ENCODE results near the gene MRPL38. TPM values are rescaled to one million over a fixed set of nuclear protein-coding genes. Genes with fewer than 3 reads are reported as not detected.

MRPL38 gene
- total RNA-seq, 1 donor from 2014 or later, result 111 TPM

DNA sequence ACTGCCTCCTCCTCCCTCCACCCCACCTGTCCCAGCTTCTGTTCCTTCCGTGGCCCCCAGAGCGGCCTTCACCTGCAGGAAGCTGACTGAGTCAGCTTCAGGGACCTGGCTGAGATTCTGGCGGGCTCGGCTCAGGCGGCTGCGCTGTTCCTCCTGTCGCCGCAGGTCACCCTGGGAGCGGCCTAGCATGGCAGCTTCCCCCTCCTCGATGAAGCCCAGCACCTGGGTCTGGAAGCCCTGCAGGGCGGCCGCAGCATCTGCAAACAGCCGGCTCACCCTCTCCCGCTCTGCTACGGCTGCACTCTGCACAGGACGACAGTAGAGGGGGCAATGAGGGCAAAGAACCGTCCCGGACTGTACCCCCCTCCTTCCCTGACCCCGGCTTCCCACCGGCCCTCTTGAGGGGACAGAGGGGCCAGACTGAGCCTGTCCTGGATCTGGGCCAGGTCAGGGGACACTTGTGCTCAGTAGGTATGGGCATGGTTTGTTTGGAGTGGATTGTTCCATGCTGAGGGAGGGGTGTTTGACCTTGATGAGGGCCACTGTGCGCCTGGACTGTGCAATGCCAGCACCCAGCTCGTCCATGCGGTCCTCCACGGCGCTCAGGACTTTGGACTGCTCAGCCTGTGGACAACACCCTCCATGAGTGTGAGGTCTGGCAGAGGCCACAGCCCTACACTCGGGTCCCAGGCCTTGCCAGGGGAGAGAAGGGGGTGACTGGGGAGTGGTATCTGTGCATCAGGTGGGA is 28.3 kb downstream of the MRPL38 start:
- TF ChIP-seq CTCF (conservative IDR thresholded peaks at IDR 0.05), result no peak
- no peaks in the 10 kb centered on the region for H3K36me3 Mint-ChIP-seq (ENCODE audit: low read depth)
- no peak overlapping the region for H3K4me3 Mint-ChIP-seq
- H3K27me3 Mint-ChIP-seq (ENCODE audit: low read depth), result peaks cover 52% of the 10 kb centered on the region
- DNase-seq (ENCODE audit: low read depth, low spot score), result no peak
- no peaks in the 10 kb centered on the region for H3K9me3 Mint-ChIP-seq
- H3K27ac Mint-ChIP-seq (ENCODE audit: unreplicated experiment), result no peak overlapping the region
- peaks cover 11% of the 10 kb centered on the region for H3K4me1 Mint-ChIP-seq

DNA sequence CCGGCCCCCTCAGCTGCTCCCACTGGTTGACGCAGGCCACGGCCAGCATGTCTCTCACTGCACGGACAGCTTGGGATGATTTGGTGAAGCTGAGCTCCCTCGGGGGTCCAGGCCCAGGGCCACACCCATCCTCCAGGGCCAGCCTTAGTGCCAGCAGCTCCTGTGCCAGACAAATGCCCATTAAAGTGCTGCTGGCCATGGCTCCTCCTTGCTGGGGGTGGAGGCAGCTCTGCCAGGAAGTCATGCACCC is 28.8 kb downstream of the MRPL38 start:
- Mint-ChIP-seq H3K4me3 (no peak overlapping the region), H3K27me3 (ENCODE audit: low read depth) (peaks cover 47% of the 10 kb centered on the region), H3K36me3 (ENCODE audit: low read depth) (no peaks in the 10 kb centered on the region), H3K4me1 (peaks cover 11% of the 10 kb centered on the region), H3K9me3 (no peaks in the 10 kb centered on the region), H3K27ac (ENCODE audit: unreplicated experiment) (no peak overlapping the region)
- no peak for DNase-seq (ENCODE audit: low read depth, low spot score)
- no peak for TF ChIP-seq CTCF (conservative IDR thresholded peaks at IDR 0.05)

GRCh38 chr17:75875182-75875939 is 29.3 kb downstream of the MRPL38 start:
- Mint-ChIP-seq H3K4me1 (peaks cover 16% of the 10 kb centered on the region), H3K27ac (ENCODE audit: unreplicated experiment) (no peak overlapping the region), H3K36me3 (ENCODE audit: low read depth) (no peaks in the 10 kb centered on the region), H3K9me3 (no peaks in the 10 kb centered on the region), H3K4me3 (no peak overlapping the region), H3K27me3 (ENCODE audit: low read depth) (peaks cover 42% of the 10 kb centered on the region)
- no peak for DNase-seq (ENCODE audit: low read depth, low spot score)
- TF ChIP-seq CTCF (conservative IDR thresholded peaks at IDR 0.05), result no peak

DNA sequence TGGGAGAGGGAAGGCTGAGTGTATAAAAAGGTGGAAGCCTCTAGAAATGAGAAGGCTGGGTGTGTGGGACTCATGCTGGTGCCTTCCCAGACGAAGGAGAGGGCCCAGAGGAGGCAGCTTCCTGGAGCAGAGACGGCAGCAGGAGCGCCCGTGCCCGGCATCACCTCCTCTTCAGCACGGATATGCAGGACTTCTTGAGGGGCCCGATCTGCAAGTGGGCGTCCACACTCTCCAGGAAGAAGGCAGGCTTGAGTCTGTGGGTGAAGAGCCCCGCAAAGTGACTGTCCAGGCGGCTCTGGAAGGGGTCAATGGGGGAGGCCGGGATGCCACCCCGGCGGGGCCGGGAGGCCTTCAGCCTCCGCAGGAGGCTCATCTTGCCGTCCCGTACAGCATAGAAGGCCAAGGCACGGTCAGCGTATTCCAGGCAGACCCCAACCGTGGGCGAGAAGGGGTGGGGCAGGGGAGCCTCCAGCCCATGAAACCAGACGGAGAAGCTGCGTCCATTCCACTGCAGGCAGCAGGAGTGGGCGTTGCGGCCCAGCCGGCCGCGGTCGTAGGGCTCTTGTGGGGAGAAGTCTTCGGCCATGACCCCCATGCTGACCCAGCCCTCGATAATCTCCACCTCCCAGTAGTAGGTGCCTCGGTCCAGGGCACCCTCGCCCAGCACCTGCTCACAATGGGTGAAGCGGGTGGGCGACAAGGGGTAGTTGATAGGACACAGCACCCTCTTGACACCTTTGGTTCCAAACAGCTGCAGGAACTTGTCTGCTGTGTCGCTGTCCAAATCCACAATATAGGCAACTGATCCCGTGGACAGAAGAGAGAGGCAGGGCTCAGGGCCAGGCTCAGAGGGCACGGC is 30.1 kb downstream of the MRPL38 start:
- no peak overlapping the region for H3K27ac Mint-ChIP-seq (ENCODE audit: unreplicated experiment)
- peaks cover 17% of the 10 kb centered on the region for H3K4me1 Mint-ChIP-seq
- no peak for TF ChIP-seq CTCF (conservative IDR thresholded peaks at IDR 0.05)
- no peak for DNase-seq (ENCODE audit: low read depth, low spot score)
- H3K36me3 Mint-ChIP-seq (ENCODE audit: low read depth), result no peaks in the 10 kb centered on the region
- no peak overlapping the region for H3K4me3 Mint-ChIP-seq
- H3K9me3 Mint-ChIP-seq, result no peaks in the 10 kb centered on the region
- peaks cover 34% of the 10 kb centered on the region for H3K27me3 Mint-ChIP-seq (ENCODE audit: low read depth)

GRCh38 chr17:75873587-75874322 is 30.9 kb downstream of the MRPL38 start:
- peaks cover 26% of the 10 kb centered on the region for H3K27me3 Mint-ChIP-seq (ENCODE audit: low read depth)
- no peak overlapping the region for H3K4me3 Mint-ChIP-seq
- TF ChIP-seq CTCF (conservative IDR thresholded peaks at IDR 0.05), result no peak
- no peaks in the 10 kb centered on the region for H3K9me3 Mint-ChIP-seq
- no peaks in the 10 kb centered on the region for H3K36me3 Mint-ChIP-seq (ENCODE audit: low read depth)
- DNase-seq (ENCODE audit: low read depth, low spot score), result no peak
- H3K4me1 Mint-ChIP-seq, result peaks cover 25% of the 10 kb centered on the region
- H3K27ac Mint-ChIP-seq (ENCODE audit: unreplicated experiment), result no peak overlapping the region
